Measurements from ENCODE around the gene PMEPA1. TPM values are rescaled to one million over a fixed set of nuclear protein-coding genes. Genes with fewer than 3 reads are reported as not detected.

Gene PMEPA1
- total RNA-seq, 1 experiment from 2014 or later: 163 TPM

DNA sequence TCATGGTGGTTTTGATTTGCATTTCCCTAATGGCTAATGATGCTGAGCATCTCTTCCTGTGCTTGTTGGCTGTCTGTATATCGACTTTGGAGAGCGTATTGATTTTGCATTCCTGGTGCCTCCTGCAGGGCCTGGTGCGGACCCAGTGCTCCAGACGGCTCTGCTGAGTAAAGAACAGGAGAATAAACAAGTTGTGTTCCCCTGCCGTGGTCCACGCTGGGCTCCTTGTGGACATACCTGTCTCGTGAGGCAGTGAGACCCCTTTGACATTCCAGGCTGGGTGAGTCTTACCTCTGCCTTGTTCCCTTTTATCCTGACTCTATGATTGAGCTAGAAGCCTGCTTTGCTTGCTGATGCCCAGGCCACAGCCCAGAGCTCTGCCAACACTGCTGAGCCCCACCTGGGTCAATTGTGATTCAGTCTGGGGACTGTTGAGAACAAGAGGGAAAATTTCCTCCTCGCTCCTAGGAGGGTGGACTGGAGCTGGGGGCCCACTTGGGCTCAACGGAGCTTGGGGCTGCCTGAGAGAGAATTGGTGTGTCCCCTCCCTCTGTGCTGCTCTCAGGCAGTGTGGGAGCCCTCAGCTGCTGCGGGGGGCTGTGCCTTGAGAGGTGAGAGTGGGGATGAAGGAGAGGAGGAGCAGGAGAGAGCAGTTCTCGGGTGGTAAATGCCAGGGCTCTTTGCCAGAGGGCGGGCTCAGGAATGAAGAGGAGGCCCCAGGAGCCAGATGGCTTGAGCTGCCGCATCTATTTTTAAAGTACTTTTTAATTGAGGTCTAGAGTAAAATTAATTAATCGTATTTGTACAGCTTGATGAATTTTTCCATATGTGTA, 43.7 kb upstream of the PMEPA1 start:
- no peak for DNase-seq
- ChIA-PET CTCF (no interaction called here), POLR2A (ENCODE audit: unreplicated experiment) (no interaction called here)
- Histone ChIP-seq H3K79me2 (ENCODE audit: low read depth) (no peaks in the 10 kb centered on the region), H3K27me3 (ENCODE audit: insufficient read depth, low read depth) (no peaks in the 10 kb centered on the region), H2AFZ (no peak overlapping the region), H3K4me3 (no peak overlapping the region), H3K27ac (no peak overlapping the region), H3K9me2 (ENCODE audit: insufficient read depth) (no peaks in the 10 kb centered on the region), H3K4me1 (replicated peaks; ENCODE audit: insufficient read depth) (peaks cover 10% of the 10 kb centered on the region), H3K4me2 (no peak overlapping the region), H3F3A (ENCODE audit: insufficient read depth, low read depth) (no peaks in the 10 kb centered on the region; the same call in none of the 2 replicates), H3K9me3 (ENCODE audit: insufficient read depth, low read depth) (no peaks in the 10 kb centered on the region), H4K20me1 (ENCODE audit: insufficient read depth) (no peaks in the 10 kb centered on the region), H3K36me3 (ENCODE audit: low read depth) (no peaks in the 10 kb centered on the region)
- TF ChIP-seq EZH2 (IDR thresholded peaks at IDR 0.05; ENCODE audit: low read depth): no peak
- TF ChIP-seq, protein P1, sequence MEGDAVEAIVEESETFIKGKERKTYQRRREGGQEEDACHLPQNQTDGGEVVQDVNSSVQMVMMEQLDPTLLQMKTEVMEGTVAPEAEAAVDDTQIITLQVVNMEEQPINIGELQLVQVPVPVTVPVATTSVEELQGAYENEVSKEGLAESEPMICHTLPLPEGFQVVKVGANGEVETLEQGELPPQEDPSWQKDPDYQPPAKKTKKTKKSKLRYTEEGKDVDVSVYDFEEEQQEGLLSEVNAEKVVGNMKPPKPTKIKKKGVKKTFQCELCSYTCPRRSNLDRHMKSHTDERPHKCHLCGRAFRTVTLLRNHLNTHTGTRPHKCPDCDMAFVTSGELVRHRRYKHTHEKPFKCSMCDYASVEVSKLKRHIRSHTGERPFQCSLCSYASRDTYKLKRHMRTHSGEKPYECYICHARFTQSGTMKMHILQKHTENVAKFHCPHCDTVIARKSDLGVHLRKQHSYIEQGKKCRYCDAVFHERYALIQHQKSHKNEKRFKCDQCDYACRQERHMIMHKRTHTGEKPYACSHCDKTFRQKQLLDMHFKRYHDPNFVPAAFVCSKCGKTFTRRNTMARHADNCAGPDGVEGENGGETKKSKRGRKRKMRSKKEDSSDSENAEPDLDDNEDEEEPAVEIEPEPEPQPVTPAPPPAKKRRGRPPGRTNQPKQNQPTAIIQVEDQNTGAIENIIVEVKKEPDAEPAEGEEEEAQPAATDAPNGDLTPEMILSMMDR (conservative IDR thresholded peaks at IDR 0.05): no peak
- no TSS peak for BruUV-seq (replicated peaks)
- intact Hi-C loops (cut with micrococcal nuclease; ENCODE audit: unreplicated experiment): no loop called here

DNA sequence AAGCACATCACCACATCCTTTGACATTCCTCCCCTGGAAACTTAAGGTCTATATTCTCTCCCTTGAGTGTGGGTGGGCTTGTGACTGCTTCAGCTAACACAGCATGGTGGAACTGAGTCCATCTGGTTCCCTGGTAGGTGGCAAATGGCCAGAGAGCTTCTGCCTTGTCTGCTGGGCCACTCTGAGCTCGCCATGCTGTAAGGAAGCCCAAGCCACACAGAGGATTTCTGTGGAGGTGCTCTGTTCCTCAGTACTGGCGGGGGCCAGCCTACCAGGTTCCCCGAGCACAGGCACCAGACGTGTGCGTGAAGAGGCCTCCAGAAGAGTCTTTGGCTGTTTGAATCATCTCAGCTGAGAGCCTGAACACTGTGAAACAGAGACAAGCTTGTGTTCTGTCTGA, 41.6 kb upstream of the PMEPA1 start:
- Histone ChIP-seq H3K4me1 (replicated peaks; ENCODE audit: insufficient read depth) (peaks cover 20% of the 10 kb centered on the region), H3K27me3 (ENCODE audit: insufficient read depth, low read depth) (no peaks in the 10 kb centered on the region), H3K4me2 (no peak overlapping the region), H2AFZ (no peak overlapping the region), H3K27ac (no peak overlapping the region), H4K20me1 (ENCODE audit: insufficient read depth) (no peaks in the 10 kb centered on the region), H3K9me3 (ENCODE audit: insufficient read depth, low read depth) (no peaks in the 10 kb centered on the region), H3K4me3 (no peak overlapping the region), H3K9me2 (ENCODE audit: insufficient read depth) (no peaks in the 10 kb centered on the region), H3F3A (ENCODE audit: insufficient read depth, low read depth) (peaks cover 9% of the 10 kb centered on the region), H3K36me3 (ENCODE audit: low read depth) (no peaks in the 10 kb centered on the region), H3K79me2 (ENCODE audit: low read depth) (no peaks in the 10 kb centered on the region)
- DNase-seq: no peak
- CTCF ChIA-PET: interaction anchor here (0.7 kb wide), 1 partner anchor 53 kb away, joined by 4 read pairs; no protein-coding TSS in a partner anchor
- TF ChIP-seq, protein P1 (conservative IDR thresholded peaks at IDR 0.05): no peak
- TF ChIP-seq EZH2 (IDR thresholded peaks at IDR 0.05; ENCODE audit: low read depth): no peak
- POLR2A ChIA-PET (ENCODE audit: unreplicated experiment): interaction anchor here (0.8 kb wide), 1 partner anchor 41 kb away, joined by 3 read pairs; the partner anchor contains the start of gene PMEPA1
- no TSS peak for BruUV-seq (replicated peaks)
- intact Hi-C loops (cut with micrococcal nuclease; ENCODE audit: unreplicated experiment): no loop called here

DNA sequence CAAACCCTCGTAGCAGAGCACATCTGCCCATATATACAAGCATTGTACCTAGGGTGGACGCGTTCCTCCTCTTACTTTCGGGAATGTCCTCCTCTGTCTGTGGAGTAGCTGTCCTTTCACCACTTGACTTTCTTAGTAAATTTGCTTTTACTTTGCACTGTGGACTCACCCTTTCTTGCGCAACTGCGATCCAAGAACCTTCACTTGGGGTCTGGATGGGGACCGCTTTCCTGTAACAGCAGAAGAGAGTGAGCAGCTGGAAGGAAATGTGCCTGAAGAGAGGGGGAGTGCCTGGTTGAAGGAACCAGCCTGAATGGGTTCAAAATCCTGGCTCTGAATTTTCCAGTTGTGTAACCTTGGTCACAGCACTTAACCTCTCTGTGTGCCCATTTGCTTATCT, 40.1 kb upstream of the PMEPA1 start:
- H2AFZ ChIP-seq: no peak overlapping the region

More for the DNA sequence above, 40.1 kb upstream of the PMEPA1 start:
- Histone ChIP-seq H3K9me3 (ENCODE audit: insufficient read depth, low read depth) (no peaks in the 10 kb centered on the region), H3K4me1 (replicated peaks; ENCODE audit: insufficient read depth) (peaks cover 20% of the 10 kb centered on the region), H3K36me3 (ENCODE audit: low read depth) (no peaks in the 10 kb centered on the region), H3K79me2 (ENCODE audit: low read depth) (no peaks in the 10 kb centered on the region), H3K9me2 (ENCODE audit: insufficient read depth) (no peaks in the 10 kb centered on the region), H4K20me1 (ENCODE audit: insufficient read depth) (no peaks in the 10 kb centered on the region), H3K4me2 (no peak overlapping the region), H3K27ac (no peak overlapping the region), H3K4me3 (no peak overlapping the region), H3F3A (ENCODE audit: insufficient read depth, low read depth) (peaks cover 9% of the 10 kb centered on the region), H3K27me3 (ENCODE audit: insufficient read depth, low read depth) (no peaks in the 10 kb centered on the region)
- intact Hi-C loops (cut with micrococcal nuclease; ENCODE audit: unreplicated experiment): loop anchor here (2.0 kb wide), 1 partner anchor 31 kb away; no protein-coding TSS in a partner anchor
- TF ChIP-seq, protein P1 (conservative IDR thresholded peaks at IDR 0.05): no peak
- no peak for TF ChIP-seq EZH2 (IDR thresholded peaks at IDR 0.05; ENCODE audit: low read depth)
- ChIA-PET CTCF (interaction anchor here (1.4 kb wide), 1 partner anchor 57 kb away, joined by 3 read pairs; no protein-coding TSS in a partner anchor), POLR2A (ENCODE audit: unreplicated experiment) (no interaction called here)
- BruUV-seq (replicated peaks): no TSS peak
- DNase-seq: no peak
